ENCODE data around the gene GNPAT.

Gene GNPAT

GRCh38 chr1:231240883-231241735, at the start of gene GNPAT:
Gene GNPAT, plus strand, starts transcription at chr1:231241212. Its CDS starts 167 bp downstream, at chr1:231241379.
- in situ Hi-C loops (cut with MboI; ENCODE audit: low sequenced_read_pairs) = no loop called here

- in situ Hi-C loops (cut with MboI; ENCODE audit: low sequenced_read_pairs) = no loop called here
These were observed 48.3 kb upstream of the GNPAT start for GRCh38 chr1:231192620-231193163.

GRCh38 chr1:231193710-231194340, 47.2 kb upstream of the GNPAT start:
- in situ Hi-C loops (cut with MboI; ENCODE audit: low sequenced_read_pairs) = no loop called here

GRCh38 chr1:231194476-231194842, 46.6 kb upstream of the GNPAT start:
- in situ Hi-C loops (cut with MboI; ENCODE audit: low sequenced_read_pairs) = no loop called here

- in situ Hi-C loops (cut with MboI; ENCODE audit: low sequenced_read_pairs) = no loop called here
These were observed 46.0 kb upstream of the GNPAT start for GRCh38 chr1:231194843-231195516.

GRCh38 chr1:231196307-231196706, 44.7 kb upstream of the GNPAT start:
- in situ Hi-C loops (cut with MboI; ENCODE audit: low sequenced_read_pairs) = no loop called here

- in situ Hi-C loops (cut with MboI; ENCODE audit: low sequenced_read_pairs) = no loop called here
These were observed 44.3 kb upstream of the GNPAT start for GRCh38 chr1:231196728-231197127.

GRCh38 chr1:231199868-231200267, 41.1 kb upstream of the GNPAT start:
- in situ Hi-C loops (cut with MboI; ENCODE audit: low sequenced_read_pairs) = loop anchor here (25.0 kb wide), 1 partner anchor 288 kb away; no protein-coding TSS in a partner anchor

GRCh38 chr1:231200388-231201031, 40.5 kb upstream of the GNPAT start:
- in situ Hi-C loops (cut with MboI; ENCODE audit: low sequenced_read_pairs) = loop anchor here (25.0 kb wide), 1 partner anchor 288 kb away; no protein-coding TSS in a partner anchor

- in situ Hi-C loops (cut with MboI; ENCODE audit: low sequenced_read_pairs) = loop anchor here (25.0 kb wide), 1 partner anchor 289 kb away; no protein-coding TSS in a partner anchor
These were observed 39.5 kb upstream of the GNPAT start for GRCh38 chr1:231201375-231201978.

- in situ Hi-C loops (cut with MboI; ENCODE audit: low sequenced_read_pairs) = loop anchor here (25.0 kb wide), 1 partner anchor 290 kb away; no protein-coding TSS in a partner anchor
These were observed 38.9 kb upstream of the GNPAT start for GRCh38 chr1:231201979-231202633.

GRCh38 chr1:231203259-231204057, 37.6 kb upstream of the GNPAT start:
- in situ Hi-C loops (cut with MboI; ENCODE audit: low sequenced_read_pairs) = loop anchor here (25.0 kb wide), 1 partner anchor 291 kb away; no protein-coding TSS in a partner anchor

GRCh38 chr1:231206856-231207255, 34.2 kb upstream of the GNPAT start:
- in situ Hi-C loops (cut with MboI; ENCODE audit: low sequenced_read_pairs) = loop anchor here (25.0 kb wide), 1 partner anchor 295 kb away; no protein-coding TSS in a partner anchor

GRCh38 chr1:231207437-231207836, 33.6 kb upstream of the GNPAT start:
- in situ Hi-C loops (cut with MboI; ENCODE audit: low sequenced_read_pairs) = loop anchor here (25.0 kb wide), 1 partner anchor 295 kb away; no protein-coding TSS in a partner anchor

GRCh38 chr1:231208980-231209379, 32.0 kb upstream of the GNPAT start:
- in situ Hi-C loops (cut with MboI; ENCODE audit: low sequenced_read_pairs) = loop anchor here (25.0 kb wide), 1 partner anchor 297 kb away; no protein-coding TSS in a partner anchor

GRCh38 chr1:231209531-231209930, 31.5 kb upstream of the GNPAT start:
- in situ Hi-C loops (cut with MboI; ENCODE audit: low sequenced_read_pairs) = loop anchor here (25.0 kb wide), 1 partner anchor 297 kb away; no protein-coding TSS in a partner anchor

- in situ Hi-C loops (cut with MboI; ENCODE audit: low sequenced_read_pairs) = loop anchor here (25.0 kb wide), 1 partner anchor 298 kb away; no protein-coding TSS in a partner anchor
These were observed 30.9 kb upstream of the GNPAT start for GRCh38 chr1:231210126-231210525.
